Caco-2 (cell line): Measurements from ENCODE around the gene MGLL. TPM values are rescaled to one million over a fixed set of nuclear protein-coding genes. Genes with fewer than 3 reads are reported as not detected.
A peak's percentile ranks its signal among the peaks of the same experiment; 100 is the strongest.

Experiments
- BruUV-seq: library from RNA; stranded (reverse); fragments of 400-500 nt; replicated peaks from 2 replicates; lab custom pipeline; 2021; lab: Mats Ljungman, UMichigan
- CTCF ChIA-PET: fragments of 300-600 bp; sonication (Branson Sonifier 250); formaldehyde crosslinking; loops from one replicate; lab custom pipeline; 2022; ENCODE audit warnings: antibody characterized with exemption; lab: Charles Lee
- POLR2A ChIA-PET: fragments of 300-600 bp; sonication (Branson Sonifier 250); formaldehyde crosslinking; loops from one replicate; lab custom pipeline; 2022; ENCODE audit warnings: antibody characterized with exemption; lab: Charles Lee
- DNase-seq, 2 experiments: peaks; one replicate each; pipeline versions ENCODE4 v3.0.0 to v3.0.0-alpha.2; 2020 to 2022
- H3K27me3 ChIP-seq: replicated peaks from 2 replicates; pipeline ENCODE4 v1.6.0; 2011; ENCODE audit warnings: low read length; ENCODE audit not compliant: control insufficient read depth, insufficient read depth
- H3K36me3 ChIP-seq: 2 replicates; pipeline ENCODE4 v1.5.1; 2011; ENCODE audit warnings: low read length; ENCODE audit not compliant: control insufficient read depth, insufficient read depth
- H3K4me1 ChIP-seq: fragments of 250-450 bp; sonication (Bioruptor Pico); 2 replicates; pipeline ENCODE4 v1.5.1; 2020; ENCODE audit warnings: mild to moderate bottlenecking
- H3K4me3 ChIP-seq: 2 replicates; pipeline ENCODE4 v1.5.1; 2011; ENCODE audit warnings: low read depth, mild to moderate bottlenecking, control low read depth, low read length
- H3K9me3 ChIP-seq: fragments of 250-450 bp; sonication (Bioruptor Pico); 2 replicates; pipeline ENCODE4 v1.5.1; 2020; ENCODE audit warnings: mild to moderate bottlenecking, moderate library complexity
- H3K27ac Mint-ChIP-seq: one replicate; pipeline ENCODE4 v1.8.0; 2022; ENCODE audit warnings: mixed read lengths; ENCODE audit not compliant: unreplicated experiment
- H3K27me3 Mint-ChIP-seq: one replicate; pipeline ENCODE4 v1.8.0; 2022; ENCODE audit warnings: mixed read lengths; ENCODE audit not compliant: insufficient read depth, unreplicated experiment
- H3K36me3 Mint-ChIP-seq: one replicate; pipeline ENCODE4 v1.8.0; 2022; ENCODE audit warnings: mild to moderate bottlenecking, mixed read lengths; ENCODE audit not compliant: insufficient read depth, unreplicated experiment
- H3K4me1 Mint-ChIP-seq: one replicate; pipeline ENCODE4 v1.8.0; 2022; ENCODE audit warnings: low read depth, mixed read lengths; ENCODE audit not compliant: unreplicated experiment
- H3K4me3 Mint-ChIP-seq: one replicate; pipeline ENCODE4 v1.8.0; 2022; ENCODE audit warnings: mild to moderate bottlenecking, moderate library complexity, mixed read lengths; ENCODE audit not compliant: unreplicated experiment
- H3K9me3 Mint-ChIP-seq: one replicate; pipeline ENCODE4 v1.8.0; 2022; ENCODE audit warnings: mixed read lengths; ENCODE audit not compliant: unreplicated experiment
- CTCF ChIP-seq, 2 experiments: fragments of 200-600 bp in 1 of 2; IDR thresholded peaks; 1 replicate in 1 of 2; 2 replicates in 1 of 2; pipeline versions ENCODE4 v1.5.1 to v1.8.0; 2011 to 2022; ENCODE audit warnings: antibody characterized with exemption in 1 of 2, control low read depth in 1 of 2, inconsistent platforms in 1 of 2, low read depth in 1 of 2, low read length in 1 of 2, mild to moderate bottlenecking in 1 of 2, moderate library complexity in 1 of 2; ENCODE audit not compliant: insufficient read depth in 1 of 2, severe bottlenecking in 1 of 2, unreplicated experiment in 1 of 2
- intact Hi-C: fragments of 100-400 bp; cut with micrococcal nuclease; formaldehyde crosslinking; loops from one replicate; pipeline ENCODE4 v1.10.0; 2022; ENCODE audit not compliant: unreplicated experiment
- total RNA-seq: library from RNA; stranded (reverse); gene quantifications from 2 replicates; pipeline ENCODE4 v1.2.3, GENCODE V29; 2022

MGLL gene
- total RNA-seq, 1 experiment from 2014 or later, result 7.8 TPM

DNA sequence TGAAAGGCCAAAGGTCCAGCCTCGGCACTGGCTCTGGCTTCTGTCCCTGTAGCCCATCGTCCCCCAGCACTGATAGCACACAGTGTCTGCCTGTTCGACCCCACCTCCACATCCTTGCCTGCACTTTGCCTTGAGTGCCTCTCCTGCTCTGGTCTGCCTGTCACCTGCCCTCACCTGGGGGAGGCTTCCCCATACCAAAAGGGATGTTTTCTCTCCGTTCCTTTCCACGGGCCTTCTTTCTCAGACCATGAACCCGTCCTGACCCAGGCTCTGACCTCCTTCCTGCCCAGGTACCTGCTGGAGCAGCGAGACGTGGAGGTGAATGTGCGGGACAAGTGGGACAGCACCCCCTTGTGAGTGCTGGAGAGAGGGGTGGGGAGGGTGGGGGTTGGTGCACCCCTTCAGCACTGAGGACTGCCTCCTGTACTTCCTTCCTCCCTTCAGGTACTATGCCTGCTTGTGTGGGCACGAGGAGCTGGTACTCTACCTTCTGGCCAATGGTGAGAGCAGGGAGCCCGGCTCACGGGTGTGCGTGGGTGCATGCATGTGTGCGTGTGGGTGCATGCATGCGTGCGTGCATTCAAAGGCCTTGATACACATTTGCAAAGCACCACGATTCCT, 148.1 kb downstream of the MGLL start:
- no peak overlapping the region for H3K27ac Mint-ChIP-seq
- intact Hi-C loops, result loop anchor here (10.0 kb wide), 1 partner anchor 79 kb away; the partner anchor contains the start of genes MCM2 and TPRA1

DNA sequence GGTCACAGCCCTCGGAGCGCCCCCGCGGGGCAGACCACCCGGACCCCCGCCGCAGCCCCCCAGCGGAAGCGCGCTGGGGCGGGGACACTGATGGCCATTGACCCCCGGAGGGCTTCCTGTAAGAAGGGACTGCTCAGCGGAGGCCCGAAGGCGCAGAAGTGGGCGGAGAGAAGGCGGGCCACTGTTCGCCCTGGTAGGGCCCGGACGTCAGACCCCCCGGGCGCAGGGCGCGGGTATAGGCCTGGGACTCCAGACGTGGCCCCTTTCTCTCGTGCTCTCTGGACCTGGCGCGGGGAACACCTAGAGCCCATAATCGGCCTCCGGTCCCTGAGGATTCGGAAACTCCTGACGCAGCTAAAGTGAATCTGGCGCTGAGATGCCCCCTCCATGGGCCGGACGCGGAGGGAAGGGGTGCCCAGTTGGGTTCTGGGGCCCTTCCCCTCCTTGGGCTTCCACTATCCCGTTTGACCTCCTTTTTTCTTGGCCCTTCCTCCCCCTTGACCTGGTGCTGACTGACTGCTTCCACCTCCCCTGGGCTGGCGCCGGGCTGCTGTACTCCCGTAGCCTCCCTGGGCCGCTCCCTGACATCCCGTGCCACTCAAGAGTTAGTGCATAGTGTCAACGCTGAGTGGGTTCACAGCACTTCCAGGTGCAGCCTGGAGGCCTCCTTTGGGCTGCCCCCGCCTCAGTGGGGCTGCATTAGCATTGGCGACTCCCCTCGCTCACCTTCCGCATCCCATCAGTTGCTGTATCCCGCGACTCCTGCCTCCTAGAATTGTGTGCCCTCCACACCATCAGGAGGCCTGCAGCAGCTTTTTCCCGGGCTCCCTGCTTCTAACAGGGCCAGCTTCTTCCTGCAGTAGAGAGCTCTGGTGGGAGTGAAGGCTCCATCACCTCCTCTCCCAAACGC, 148.9 kb downstream of the MGLL start:
- ChIA-PET CTCF (no interaction called here), POLR2A (no interaction called here)
- intact Hi-C loops, result loop anchor here (10.0 kb wide), 1 partner anchor 79 kb away; the partner anchor contains the start of genes MCM2 and TPRA1
- no peak for TF ChIP-seq CTCF (IDR thresholded peaks at IDR 0.05; ENCODE audit: insufficient read depth in 1 of 2, low read depth in 1 of 2, low read length in 1 of 2, severe bottlenecking in 1 of 2, unreplicated experiment in 1 of 2)
- H3K4me3 Mint-ChIP-seq, result peak overlapping the region; percentile 77
- no TSS peak for BruUV-seq
- Histone ChIP-seq H3K4me3 (peak overlapping the region; percentile 85), H3K36me3 (no peaks in the 10 kb centered on the region), H3K4me1 (peaks cover 7% of the 10 kb centered on the region; the same call in 1 of the 2 replicates), H3K9me3 (no peaks in the 10 kb centered on the region), H3K27me3 (no peaks in the 10 kb centered on the region)
- H3K27ac Mint-ChIP-seq, result no peak overlapping the region
- no peaks in the 10 kb centered on the region for H3K9me3 Mint-ChIP-seq
- no peaks in the 10 kb centered on the region for H3K27me3 Mint-ChIP-seq
- H3K4me1 Mint-ChIP-seq, result peaks cover 8% of the 10 kb centered on the region
- peak; percentile 32 to 43 for DNase-seq
- peaks cover 21% of the 10 kb centered on the region for H3K36me3 Mint-ChIP-seq

More for the DNA sequence above, 148.1 kb downstream of the MGLL start:
- Mint-ChIP-seq H3K4me1 (peaks cover 8% of the 10 kb centered on the region), H3K27me3 (no peaks in the 10 kb centered on the region), H3K36me3 (peaks cover 21% of the 10 kb centered on the region), H3K4me3 (peak overlapping the region; percentile 77), H3K9me3 (no peaks in the 10 kb centered on the region)
- Histone ChIP-seq H3K4me1 (peaks cover 7% of the 10 kb centered on the region; the same call in 1 of the 2 replicates), H3K36me3 (no peaks in the 10 kb centered on the region), H3K27me3 (no peaks in the 10 kb centered on the region), H3K4me3 (no peak overlapping the region), H3K9me3 (no peaks in the 10 kb centered on the region)
- ChIA-PET CTCF (no interaction called here), POLR2A (no interaction called here)
- DNase-seq, result peak in 1 of 2 experiments; percentile 24
- no TSS peak for BruUV-seq
- no peak for TF ChIP-seq CTCF (IDR thresholded peaks at IDR 0.05; ENCODE audit: insufficient read depth in 1 of 2, low read depth in 1 of 2, low read length in 1 of 2, severe bottlenecking in 1 of 2, unreplicated experiment in 1 of 2)
